HG02840 (cell line): Measurements from ENCODE around the gene TAAR6.
"Not testable (repeated sequence)": the region's sequence is repeated elsewhere in the genome, so short reads cannot be mapped to it uniquely, and the experiment has no call there.

Source experiments
- ATAC-seq: cut with Tn5 transposase; IDR thresholded peaks from one replicate; pipeline ENCODE4 v1.9.1; 2021; ENCODE audit warnings: mild to moderate bottlenecking, moderate library complexity, moderate number of reproducible peaks; ENCODE audit not compliant: unreplicated experiment, low FRiP score

TAAR6 gene

GRCh38 chr6:132589454-132589853, 19.3 kb downstream of the TAAR6 start, which contains the start of gene TAAR5:
Gene TAAR5, minus strand, starts transcription at chr6:132589741. Its CDS starts 55 bp downstream, at chr6:132589686.
- no peak for ATAC-seq

- ATAC-seq, result no peak
Observed at GRCh38 chr6:132590362-132590761, 20.2 kb downstream of the TAAR6 start.

- no peak for ATAC-seq
Observed at GRCh38 chr6:132592855-132593254, 22.7 kb downstream of the TAAR6 start.

- no peak for ATAC-seq
Observed at GRCh38 chr6:132596201-132596600, 26.1 kb downstream of the TAAR6 start.

- no peak for ATAC-seq
Observed at GRCh38 chr6:132598473-132598872, 28.4 kb downstream of the TAAR6 start.

GRCh38 chr6:132600900-132601299, 30.8 kb downstream of the TAAR6 start:
- not testable (repeated sequence) for ATAC-seq

- ATAC-seq, result no peak
Observed at GRCh38 chr6:132604635-132605152, 34.6 kb downstream of the TAAR6 start.

GRCh38 chr6:132607544-132608233, 37.6 kb downstream of the TAAR6 start:
- ATAC-seq, result no peak

GRCh38 chr6:132611616-132612015, 41.5 kb downstream of the TAAR6 start:
- no peak for ATAC-seq

GRCh38 chr6:132612449-132613108, 42.5 kb downstream of the TAAR6 start:
- no peak for ATAC-seq

GRCh38 chr6:132614554-132614953, 44.4 kb downstream of the TAAR6 start:
- ATAC-seq, result no peak

GRCh38 chr6:132616677-132617076, 46.6 kb downstream of the TAAR6 start:
- ATAC-seq, result no peak
